ENCODE results near the gene FER.

GRCh38 chr5:109167586-109167985 is 419.9 kb downstream of the FER start:
- TF ChIP-seq CTCF (conservative IDR thresholded peaks at IDR 0.05) (no peak), ZFX (IDR thresholded peaks at IDR 0.05) (no peak)
